ENCODE data around the gene CLNK. TPM values are rescaled to one million over a fixed set of nuclear protein-coding genes. Genes with fewer than 3 reads are reported as not detected.
"Not testable (repeated sequence)": the region's sequence is repeated elsewhere in the genome, so short reads cannot be mapped to it uniquely, and the experiment has no call there.

The CLNK gene
- total RNA-seq, 1 experiment from 2014 or later = not detected

DNA sequence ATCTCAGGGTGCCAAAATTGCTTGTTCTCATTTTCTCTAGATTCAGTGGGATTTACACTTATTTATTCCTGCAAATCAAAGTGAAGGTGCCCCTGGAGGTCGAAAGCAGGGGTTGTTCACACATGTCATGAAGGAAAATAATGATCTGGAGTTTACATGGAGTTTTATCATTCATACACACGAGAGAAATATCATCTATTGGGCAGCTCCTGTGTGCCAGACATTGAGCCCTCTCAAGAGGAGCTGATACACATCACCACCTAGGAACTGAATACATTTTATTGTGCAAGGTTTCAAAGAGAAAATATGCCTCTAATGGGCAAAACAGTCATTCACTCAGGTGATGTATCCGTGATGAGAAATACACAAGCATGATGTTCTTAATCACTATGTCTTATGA is 23.5 kb downstream of the CLNK start:
- DNase-seq (ENCODE audit: low spot score) = no peak

DNA sequence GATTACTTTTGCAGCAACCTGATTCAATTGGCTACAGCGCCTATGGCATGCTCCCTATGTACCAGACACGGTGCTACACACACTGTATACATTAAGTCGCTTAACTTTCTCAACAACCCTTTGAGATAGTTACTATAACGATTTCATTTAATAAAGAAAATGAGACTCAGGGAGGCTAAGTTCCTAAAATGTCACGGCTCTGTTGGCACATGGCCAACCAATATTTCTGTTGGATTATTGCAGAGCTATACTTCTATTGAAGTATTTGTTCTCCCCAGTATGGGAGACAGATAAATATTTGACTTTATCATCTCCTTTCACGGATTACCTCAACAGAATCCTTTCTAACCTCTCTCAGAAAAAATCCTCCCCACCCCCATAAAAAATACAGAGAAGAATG is 25.3 kb downstream of the CLNK start:
- DNase-seq (ENCODE audit: low spot score) = no peak

DNA sequence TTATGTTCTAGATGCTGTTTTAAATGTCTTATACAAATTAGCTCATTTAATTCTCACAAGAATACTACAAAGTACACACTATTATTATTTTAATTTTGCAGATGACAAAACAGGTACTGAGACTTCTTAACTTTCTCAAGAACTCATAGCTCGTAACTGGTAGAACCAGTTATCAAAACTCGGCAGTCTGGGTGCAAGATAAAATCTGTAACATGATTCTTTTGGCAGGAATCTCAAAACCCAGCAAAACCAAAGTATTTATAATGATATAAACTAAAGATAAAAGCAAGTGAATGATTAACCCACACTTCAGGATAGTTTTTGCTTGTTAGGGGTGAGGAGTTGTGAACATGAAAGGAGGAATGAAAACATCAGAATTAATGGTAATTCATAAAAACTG is 27.6 kb downstream of the CLNK start:
- no peak for DNase-seq (ENCODE audit: low spot score)

DNA sequence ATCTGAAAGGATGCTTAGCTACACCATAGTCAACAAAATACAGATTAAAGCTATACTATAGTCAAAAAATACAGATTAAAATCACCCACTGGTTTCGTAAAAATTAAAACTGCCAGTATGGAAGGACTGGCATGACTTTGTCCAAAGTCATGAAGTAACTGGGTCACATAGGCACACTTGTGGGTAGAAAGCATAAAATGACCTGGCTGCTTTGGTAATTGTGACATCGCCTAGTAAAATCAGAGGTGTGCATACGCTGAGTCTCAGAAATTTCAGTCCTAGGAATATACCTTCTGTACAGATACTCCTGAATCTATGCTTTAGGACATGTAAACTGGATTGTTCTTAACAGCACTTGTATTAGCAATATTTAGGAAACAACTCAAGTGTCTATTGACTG is 28.1 kb downstream of the CLNK start:
- DNase-seq (ENCODE audit: low spot score) = no peak

DNA sequence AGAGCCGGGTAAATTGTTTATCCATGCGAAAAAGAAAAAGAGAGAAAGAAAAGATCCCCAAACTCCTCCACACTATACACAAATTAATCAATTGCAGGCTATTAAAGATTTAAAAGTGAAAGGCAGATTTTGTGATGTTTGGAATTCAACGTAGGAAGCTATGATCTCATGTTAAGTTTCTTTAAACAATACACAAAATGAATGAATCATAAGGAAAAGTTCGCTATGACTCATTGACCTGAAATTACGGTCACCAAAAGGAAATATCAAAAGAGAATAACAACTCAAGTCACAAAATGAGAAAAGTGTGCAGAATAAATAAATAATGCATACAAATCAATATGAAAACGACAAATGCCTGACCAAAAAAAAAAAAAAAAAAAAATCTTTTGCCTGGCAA is 28.6 kb downstream of the CLNK start:
- peak; percentile 10 for DNase-seq (ENCODE audit: low spot score)

DNA sequence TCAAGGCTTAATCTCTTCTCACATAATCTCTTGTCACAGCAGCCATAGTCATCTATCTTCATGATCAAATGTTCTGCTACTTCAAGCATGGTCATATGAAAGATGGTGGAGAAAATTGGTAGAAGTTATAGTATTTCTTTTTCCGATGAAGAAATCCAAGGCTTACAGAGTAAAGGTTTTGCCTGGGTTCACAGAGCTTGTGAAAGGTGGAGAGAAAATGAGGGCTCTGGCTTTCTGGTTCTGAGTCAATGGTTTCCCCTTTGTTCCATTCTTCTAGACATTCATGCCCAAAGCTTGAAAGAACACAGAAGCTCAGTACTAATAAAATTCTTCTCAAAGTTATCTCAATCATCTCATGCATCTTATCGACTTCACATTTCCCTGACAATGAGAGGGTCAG is 36.1 kb downstream of the CLNK start:
- DNase-seq (ENCODE audit: low spot score) = no peak

DNA sequence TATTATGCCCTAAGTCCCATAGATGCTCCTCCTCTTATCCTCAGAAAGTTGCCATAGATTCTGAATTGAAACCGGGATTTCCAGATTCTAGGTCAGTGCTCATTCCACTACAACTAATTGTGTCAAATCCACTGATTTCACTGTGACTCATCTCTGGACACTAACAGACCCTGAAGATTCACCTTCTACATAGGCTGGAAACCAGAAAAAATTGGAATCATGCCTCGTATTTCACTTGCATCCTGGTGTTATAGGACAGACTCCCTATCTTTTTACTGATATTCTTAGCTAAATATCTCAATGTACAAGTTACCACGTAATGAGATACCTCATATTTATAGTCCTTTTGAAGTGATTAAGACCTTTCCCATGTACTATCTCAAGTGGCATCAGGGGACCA is 36.7 kb downstream of the CLNK start:
- no peak for DNase-seq (ENCODE audit: low spot score)

DNA sequence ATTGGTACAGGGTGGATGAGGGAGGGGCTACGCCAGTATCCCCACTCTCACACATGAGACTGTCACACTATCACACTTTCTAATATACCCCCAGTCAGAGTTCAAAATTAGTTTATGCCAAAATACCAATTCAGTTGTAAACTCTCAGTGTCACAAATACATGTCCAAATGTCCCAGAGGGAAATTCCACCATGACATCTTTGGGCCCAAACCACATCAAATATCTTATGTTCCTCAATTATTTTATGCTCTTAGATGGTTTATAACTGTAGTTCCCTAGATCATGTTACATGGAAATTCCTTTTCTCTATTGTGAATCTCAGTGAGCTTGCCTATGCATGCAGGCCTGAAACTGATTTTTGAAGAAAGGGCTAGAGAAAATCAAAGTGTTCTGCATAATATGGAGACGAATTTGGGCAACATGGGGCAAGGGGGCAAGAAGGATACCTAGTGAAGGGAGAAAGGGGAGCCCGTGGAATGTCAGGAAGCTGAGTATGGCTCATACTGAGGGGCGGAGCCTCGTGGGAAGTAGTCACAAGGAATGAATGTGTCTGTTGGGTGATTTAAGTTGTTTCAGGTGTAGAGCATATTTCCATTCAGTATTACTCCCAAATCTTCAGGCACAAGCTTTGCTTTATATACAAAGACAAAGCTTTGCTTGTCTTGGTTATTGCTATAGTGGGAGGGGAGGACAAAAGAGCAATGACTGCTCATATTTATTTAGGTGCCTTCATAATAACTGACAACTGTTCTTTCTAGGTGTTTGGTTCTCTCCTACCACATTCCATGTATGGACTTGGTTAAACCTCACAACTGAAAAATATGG is 40.8 kb downstream of the CLNK start:
- no peak for DNase-seq (ENCODE audit: low spot score)

DNA sequence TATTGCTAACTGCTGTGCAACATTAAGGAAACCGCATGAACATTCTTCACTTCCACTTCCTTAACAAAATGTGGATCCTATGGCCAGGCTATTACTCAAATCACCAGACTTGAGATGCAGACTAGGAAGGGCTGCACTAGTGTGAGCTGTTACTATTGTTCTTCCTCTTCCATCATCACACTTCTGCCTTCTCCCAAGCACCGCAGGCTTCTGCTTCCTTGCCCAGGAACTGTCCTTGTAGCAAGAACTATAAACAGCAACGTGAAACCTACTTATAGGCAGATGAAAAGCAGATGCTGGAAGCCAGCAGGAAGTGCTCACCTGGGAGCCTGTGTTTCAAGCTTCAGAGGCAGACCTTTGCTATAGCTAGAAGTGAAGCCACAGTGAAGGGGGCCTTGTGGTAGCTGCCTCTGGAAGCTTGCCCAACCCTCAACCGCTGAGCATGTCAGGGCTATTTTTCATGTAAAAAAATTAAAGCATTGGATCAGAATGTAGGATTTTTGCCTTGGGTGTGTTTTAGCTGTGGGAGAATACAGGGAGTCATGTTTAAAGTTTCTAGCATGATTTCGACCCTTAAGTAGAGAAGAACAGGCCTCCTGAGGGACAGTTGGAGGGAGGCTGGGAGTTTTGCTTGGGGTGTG is 43.9 kb downstream of the CLNK start:
- DNase-seq (ENCODE audit: low spot score) = no peak

DNA sequence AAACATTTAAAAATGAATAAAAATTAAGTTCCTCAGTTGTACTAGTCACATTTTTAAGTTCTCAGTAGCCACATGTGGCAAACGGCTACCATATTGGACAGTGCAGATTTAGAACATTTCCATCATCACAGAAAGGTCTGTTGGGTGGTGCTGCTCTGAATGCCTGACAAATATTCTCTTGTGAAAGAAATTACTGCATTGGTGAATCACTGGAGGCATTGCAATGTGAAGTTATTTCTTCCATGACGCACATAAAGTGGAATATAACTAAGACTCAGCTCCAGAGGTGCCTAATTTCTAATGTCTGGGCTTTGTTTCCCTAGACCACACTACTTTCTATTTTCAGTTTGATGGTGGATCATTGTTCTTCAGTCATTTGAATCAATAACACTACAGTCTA is 44.9 kb downstream of the CLNK start:
- DNase-seq (ENCODE audit: low spot score) = no peak

DNA sequence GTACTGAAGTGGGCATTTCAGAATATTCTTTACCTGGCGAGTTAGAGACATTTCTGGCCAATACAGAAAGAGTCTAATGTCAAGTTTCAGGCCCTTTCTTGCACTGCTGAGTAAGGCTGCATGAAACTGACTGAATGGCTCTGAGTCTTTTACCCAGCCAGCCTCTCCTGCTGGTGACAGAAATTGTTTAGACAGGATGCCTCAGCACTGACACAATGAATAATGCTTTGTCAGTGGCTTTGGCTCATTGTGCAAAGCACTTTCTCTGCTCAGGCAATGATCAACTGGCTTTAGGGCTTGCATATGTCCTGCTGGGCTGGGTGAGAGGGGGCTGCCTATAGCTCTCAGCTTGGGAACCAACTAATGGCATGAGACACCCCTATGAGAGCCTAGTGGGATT is 45.5 kb downstream of the CLNK start:
- no peak for DNase-seq (ENCODE audit: low spot score)

DNA sequence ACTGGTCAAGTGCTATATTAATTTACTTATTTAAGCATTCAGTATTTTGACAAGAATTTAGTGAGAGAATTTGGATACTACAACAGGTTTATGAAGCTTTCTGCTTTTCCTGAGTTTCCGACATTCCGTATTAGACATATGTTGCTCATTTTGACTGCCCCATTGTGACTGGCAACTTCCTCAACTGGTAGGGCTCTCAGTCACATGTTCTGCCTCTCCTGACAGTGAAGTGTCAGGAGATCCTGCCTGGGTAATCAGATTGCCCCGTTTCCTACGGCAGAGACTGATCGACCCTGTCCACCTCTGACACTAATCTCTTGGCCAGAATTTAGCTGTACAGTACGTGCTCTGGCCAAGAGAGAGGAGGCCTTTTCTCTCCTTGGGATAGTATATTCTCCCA is 49.5 kb downstream of the CLNK start:
- DNase-seq (ENCODE audit: low spot score) = no peak

DNA sequence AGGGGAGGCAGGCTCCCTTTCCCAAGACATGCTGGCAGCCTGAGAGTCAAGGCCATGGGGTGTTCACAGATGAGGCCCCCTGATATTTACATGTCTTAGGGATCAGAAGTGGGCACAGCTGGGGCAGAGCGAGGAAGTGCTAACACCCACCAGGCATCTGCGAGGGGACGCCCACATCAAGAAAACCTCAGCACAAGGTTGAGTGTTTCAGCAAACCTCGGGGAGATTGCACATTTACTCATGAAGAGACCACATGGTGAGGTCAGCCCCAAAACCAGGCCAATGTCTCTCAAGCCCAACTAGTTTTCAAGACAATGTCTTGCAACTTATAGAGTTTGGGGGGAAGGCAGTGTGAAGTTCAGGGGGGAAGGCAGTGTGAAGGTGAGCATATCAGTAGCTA is 55.2 kb downstream of the CLNK start:
- DNase-seq (ENCODE audit: low spot score) = no peak

DNA sequence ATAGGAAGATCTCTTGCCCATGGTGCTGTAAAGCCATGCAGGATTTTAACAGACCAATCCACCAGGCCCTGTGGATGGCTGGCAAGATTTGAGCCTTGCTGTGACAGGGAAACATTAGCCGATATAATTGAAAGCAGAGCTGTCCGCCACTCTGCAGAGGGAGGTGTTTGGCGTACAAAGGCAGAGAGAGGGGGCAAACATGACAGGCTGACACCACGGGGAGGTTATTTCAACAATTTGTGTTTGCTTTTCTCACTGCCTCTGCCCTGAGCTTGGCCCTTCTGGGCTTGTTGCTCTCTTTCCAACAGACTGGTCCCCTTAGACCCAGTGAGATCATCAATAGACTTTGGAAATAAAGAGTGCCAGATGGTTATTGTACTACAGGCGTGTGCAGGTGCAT is 59.4 kb downstream of the CLNK start:
- no peak for DNase-seq (ENCODE audit: low spot score)

DNA sequence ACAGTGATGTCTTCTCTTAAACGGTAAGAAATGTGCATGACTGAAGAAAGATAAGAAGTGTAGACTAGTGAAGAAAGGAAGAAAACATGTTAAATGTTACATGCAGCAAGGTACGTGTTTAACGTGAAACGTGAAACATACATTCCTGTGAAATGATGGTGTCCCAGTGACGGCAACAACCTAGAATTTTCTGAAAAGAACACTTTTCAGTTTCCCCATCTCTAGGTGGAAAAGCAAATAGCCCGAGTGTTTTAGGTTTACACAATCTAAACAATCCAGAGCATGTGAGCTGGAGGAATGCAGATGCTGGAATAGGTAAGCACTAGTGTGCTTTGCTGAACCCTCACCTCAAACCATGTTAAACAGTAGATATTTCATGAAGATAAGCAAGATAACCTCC is 60.7 kb downstream of the CLNK start:
- no peak for DNase-seq (ENCODE audit: low spot score)

DNA sequence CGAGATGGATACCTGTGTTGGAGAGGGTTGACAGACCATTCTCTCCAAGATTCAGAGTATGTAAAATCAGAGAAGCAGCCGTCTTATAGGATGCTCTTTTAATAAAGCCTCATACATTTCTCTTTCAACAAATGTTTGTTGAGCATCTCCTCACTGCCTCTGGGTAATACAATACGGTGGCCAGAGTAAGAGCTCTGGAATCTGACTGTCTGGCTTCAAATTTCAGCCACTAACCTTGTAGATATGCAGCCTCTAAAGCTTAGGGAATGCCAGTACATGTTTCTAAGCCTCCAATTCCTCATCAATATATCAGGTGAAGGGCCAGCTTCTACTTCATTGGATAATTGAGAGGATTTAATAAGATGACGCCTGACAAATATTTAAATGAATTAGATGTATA is 61.3 kb downstream of the CLNK start:
- DNase-seq (ENCODE audit: low spot score) = no peak

DNA sequence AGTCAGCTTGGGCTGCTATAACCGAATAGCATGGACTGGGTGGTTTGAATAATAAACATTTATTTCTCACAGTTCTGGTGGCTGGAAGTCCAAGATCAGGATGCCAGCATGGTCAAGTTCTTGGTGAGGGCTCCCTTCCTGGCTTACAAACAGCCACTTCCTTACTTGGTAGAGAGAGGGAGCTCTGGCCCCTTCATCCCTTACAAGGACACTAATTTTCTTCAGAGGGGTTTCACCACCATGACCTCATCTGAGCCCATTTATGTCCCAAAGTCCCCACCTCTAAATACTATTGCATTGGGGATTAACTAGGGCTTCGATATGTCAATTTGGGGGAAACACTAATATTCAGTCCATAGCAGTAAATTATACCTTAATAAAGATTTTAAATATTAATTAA is 61.8 kb downstream of the CLNK start:
- no peak for DNase-seq (ENCODE audit: low spot score)

DNA sequence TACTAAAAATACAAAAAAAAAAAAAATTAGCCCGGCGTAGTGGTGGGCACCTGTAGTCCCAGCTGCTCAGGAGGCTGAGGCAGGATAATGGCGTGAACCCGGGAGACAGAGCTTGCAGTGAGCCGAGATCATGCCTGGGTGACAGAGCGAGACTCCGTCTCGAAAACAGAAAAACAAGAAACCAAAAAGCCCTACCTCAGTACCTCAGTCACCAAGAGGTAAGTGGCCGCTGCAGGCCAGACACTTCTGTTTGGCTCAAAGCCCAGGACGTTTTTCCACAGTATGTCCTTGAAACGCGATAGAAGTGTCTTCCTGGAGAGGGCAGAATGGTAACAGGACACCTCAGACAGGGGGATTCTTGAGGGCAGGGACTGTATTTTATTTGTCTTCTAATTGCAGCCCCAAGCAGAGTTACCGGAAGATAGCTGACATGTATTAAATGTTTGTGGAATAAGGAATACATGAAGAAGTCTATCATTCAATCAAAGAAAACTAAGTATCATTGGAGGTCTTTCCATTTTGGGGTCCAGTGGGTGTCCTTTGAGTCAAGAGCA is 63.6 kb downstream of the CLNK start:
- no peak for DNase-seq (ENCODE audit: low spot score)

DNA sequence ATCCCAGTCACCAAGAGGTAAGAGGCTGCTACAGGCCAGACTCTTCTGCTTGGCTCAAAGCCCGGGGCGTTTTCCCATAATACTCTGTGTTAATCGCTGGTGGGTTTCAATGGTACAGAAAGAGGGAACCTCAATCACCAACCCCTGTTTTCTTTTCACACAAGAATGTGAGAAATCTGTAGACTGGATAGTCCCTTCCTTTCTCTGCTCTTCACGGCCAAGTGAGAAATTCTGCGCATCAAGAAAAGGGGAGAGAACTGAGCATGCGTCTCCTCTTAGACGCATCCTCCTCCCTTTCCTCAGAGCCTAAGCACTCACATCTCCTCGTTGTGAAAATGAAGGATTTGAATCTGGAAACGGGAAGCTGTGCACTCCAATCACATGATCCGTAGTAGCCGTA is 64.7 kb downstream of the CLNK start:
- DNase-seq (ENCODE audit: low spot score) = no peak

DNA sequence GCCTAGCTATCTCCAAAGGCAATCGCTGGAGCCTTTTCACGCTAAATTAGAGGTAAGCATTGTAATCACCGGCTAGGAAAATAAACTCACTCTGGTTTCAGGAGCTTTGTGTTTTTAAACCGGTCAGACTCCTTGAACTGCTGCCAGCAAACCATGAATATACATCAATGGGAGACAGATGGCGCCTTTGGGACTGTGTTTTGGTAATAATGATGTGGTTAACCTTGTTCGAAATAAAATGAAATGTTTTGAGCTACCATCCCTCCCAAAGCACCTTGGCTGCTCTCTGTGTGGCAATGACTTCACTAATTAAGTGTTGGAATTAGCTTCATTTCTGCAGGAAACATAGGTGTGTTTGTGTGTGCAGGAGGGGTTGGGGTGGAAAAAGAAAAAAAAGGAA is 65.3 kb downstream of the CLNK start:
- no peak for DNase-seq (ENCODE audit: low spot score)

DNA sequence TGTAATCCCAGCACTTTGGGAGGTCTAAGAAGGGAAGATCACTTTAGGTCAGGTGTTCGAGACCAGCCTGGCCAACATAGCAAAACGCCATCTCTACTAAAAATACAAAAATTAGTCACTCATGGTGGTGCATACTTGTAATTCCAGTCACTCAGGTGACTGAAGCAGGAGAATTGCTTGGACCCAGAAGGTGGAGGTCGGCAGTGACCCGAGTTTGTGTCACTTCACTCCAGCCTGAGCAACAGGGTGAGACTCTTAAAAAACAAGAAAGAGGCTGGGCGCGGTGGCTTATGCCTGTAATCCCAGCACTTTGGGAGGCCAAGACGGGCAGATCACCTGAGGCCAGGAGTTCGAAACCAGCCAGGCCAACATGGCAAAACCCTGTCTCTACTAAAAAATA is 69.6 kb downstream of the CLNK start:
- not testable (repeated sequence) for DNase-seq (ENCODE audit: low spot score)

DNA sequence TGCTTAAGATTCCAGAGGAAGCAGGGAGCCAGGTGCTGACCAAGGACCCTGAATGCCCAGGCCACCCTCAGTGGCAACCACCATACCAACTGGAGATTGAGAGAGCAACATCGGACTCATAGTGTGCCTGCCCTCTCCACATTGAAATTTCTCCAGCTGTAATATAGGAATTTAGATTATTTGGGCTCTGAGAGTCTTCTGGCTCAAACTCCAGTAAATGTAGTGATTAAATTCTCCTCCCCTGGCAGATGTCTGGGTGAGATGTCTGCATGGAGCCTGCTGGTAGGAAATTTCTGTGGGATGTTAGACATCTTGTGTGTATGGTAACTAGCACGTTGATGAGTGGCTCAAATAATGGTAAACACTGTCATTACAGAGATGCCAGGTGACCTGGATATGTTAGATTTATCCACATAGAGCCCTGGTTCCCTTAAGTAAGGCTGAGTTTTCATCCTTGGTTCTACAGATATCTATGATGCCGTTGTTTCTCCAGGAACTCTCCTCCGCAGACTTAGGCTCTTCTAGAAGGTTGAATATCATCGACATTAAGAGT is 70.6 kb downstream of the CLNK start:
- no peak for DNase-seq (ENCODE audit: low spot score)

DNA sequence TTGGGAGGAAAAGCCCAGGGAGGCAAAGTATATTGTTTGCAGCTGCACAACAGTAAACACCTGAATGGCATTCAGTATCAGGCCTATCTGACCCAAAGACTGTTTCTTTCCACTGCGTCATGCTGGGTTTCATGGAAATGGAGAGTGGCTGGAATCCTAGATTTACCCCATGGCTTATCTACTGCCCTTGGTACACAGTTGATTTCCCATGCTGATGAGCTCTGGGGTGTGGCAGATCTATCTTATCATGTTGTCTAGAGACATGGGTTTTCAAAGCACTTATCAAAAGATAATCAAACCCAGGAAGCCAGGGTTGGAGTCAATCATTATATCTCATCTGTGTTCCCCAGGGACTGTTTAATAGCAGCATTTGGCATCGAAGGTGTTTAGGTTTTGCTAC is 72.1 kb downstream of the CLNK start:
- DNase-seq (ENCODE audit: low spot score) = no peak

Data from A172 (cell line).